Esophagus squamous epithelium (tissue), 5 donors: ENCODE data around the gene LGI2. TPM values are rescaled to one million over a fixed set of nuclear protein-coding genes. Genes with fewer than 3 reads are reported as not detected.

Source experiments
- DNase-seq: peaks from one replicate; lab custom pipeline; 2025; lab: John Stamatoyannopoulos, UW
- H3K27ac ChIP-seq, 4 donors: fragments of 200-600 bp; sonication (generic); one replicate each; pipeline ENCODE4 v1.5.1; 2016 to 2019; ENCODE audit warnings: mild to moderate bottlenecking in 1 of 4
- H3K27me3 ChIP-seq, 4 donors: fragments of 200-600 bp; sonication (generic); 1 replicate in 3 of 4; 2 replicates in 1 of 4; pipeline versions ENCODE4 v1.5.1 to v1.6.0; 2017 to 2021; ENCODE audit warnings: antibody characterized with exemption in 1 of 4
- H3K36me3 ChIP-seq, 3 donors: fragments of 200-600 bp; sonication (generic); one replicate each; pipeline ENCODE4 v1.5.1; 2016 to 2019
- H3K4me1 ChIP-seq, 3 donors: fragments of 200-600 bp; sonication (generic); one replicate each; pipeline ENCODE4 v1.5.1; 2017 to 2019
- H3K4me3 ChIP-seq, 4 donors: fragments of 200-600 bp; sonication (generic); 1 replicate in 3 of 4; 2 replicates in 1 of 4; pipeline ENCODE4 v1.5.1; 2016 to 2019; ENCODE audit warnings: mild to moderate bottlenecking in 2 of 4, moderate library complexity in 1 of 4
- H3K9me3 ChIP-seq, 3 donors: fragments of 200-600 bp; sonication (generic); one replicate each; pipeline ENCODE4 v1.5.1; 2016 to 2019
- CTCF ChIP-seq, 6 experiments: fragments of 450-650 bp in 4 of 6; fragments of 200-600 bp in 2 of 6; sonication (generic) in 2 of 6; IDR thresholded peaks; one replicate each; pipeline ENCODE4 v1.5.1; 2016 to 2019; ENCODE audit warnings: antibody characterized with exemption in 6 of 6, mild to moderate bottlenecking in 4 of 6, moderate library complexity in 4 of 6
- POLR2A ChIP-seq, 4 donors: fragments of 450-650 bp; IDR thresholded peaks; one replicate each; pipeline ENCODE4 v1.6.1; 2017; ENCODE audit warnings: antibody characterized with exemption in 4 of 4, mild to moderate bottlenecking in 4 of 4, moderate library complexity in 3 of 4
- intact Hi-C: fragments of 100-400 bp; cut with DNase I; formaldehyde crosslinking; loops from one replicate; pipeline ENCODE4 v1.15.0; 2022
- total RNA-seq, 4 donors: library from RNA; depleted of rRNA; stranded (reverse); fragments of >200 nt; gene quantifications; one replicate each; pipeline ENCODE4 v1.1.0, GENCODE V29; 2016
- donor health status: DM: yes; HTN: yes; CAD: no.

The LGI2 gene
- total RNA-seq, 4 donors from 2014 or later, result 0.04 to 3.8 (median 0.57) TPM; not detected in 1

DNA sequence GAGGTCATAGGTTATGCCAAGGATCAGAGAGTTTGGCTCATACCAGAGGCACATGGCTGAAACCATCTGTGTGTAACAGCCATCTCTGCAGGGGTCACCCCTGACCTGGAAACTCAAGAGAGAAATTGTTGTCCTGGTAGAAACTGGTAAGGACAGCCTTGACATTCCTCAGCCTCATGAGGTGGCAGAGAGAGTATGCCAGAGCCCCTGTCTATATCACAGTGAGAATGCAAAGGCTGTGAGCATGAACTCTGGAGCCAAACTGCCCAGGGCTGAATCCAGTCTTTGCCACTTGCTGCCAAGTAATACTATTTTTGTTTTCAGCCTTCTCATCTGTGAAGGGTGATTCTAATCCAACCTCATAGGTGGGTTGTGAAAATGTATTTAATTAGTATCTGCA is 80.8 kb downstream of the LGI2 start:
- intact Hi-C loops, result no loop called here
- Histone ChIP-seq H3K36me3 (no peaks in the 10 kb centered on the region), H3K27me3 (no peaks in the 10 kb centered on the region), H3K4me3 (no peak overlapping the region), H3K4me1 (no peaks in the 10 kb centered on the region), H3K9me3 (no peaks in the 10 kb centered on the region), H3K27ac (no peak overlapping the region)
- no peak for DNase-seq
- TF ChIP-seq CTCF (IDR thresholded peaks at IDR 0.05) (no peak), POLR2A (IDR thresholded peaks at IDR 0.05) (no peak)

Other genes with a start within 250 kb of the LGI2 start
- gene SOD3, start 235.4 kb downstream of the LGI2 start, total RNA-seq, result 100 to 1,000 TPM in 1 of 4 donors, 10 to 100 TPM in 2, 1 to 10 TPM in 1; 5.0 to 120 (median 25.2) TPM
- 10 to 100 TPM in 1 of 4 donors, 1 to 10 TPM in 2, under 1 TPM in 1; 0.91 to 13.9 (median 5.7) TPM for gene CCDC149, start 117.9 kb downstream of the LGI2 start, total RNA-seq
- 1 to 10 TPM; 3.0 to 7.2 (median 4.4) TPM for gene SEPSECS, start 129.5 kb upstream of the LGI2 start, total RNA-seq
- 10 to 100 TPM; 11.7 to 31.7 (median 26.8) TPM for gene PI4K2B, start 203.1 kb upstream of the LGI2 start, total RNA-seq